Esophagus muscularis mucosa (tissue), 4 donors: ENCODE data around the gene COL6A1.

Source experiments
- EP300 ChIP-seq: sonication (generic); formaldehyde crosslinking; IDR thresholded peaks from one replicate; pipeline ENCODE4 v1.6.1; 2017; ENCODE audit warnings: antibody characterized with exemption
- POLR2A ChIP-seq: fragments of 450-650 bp; IDR thresholded peaks from one replicate; pipeline ENCODE4 v1.6.1; 2017; ENCODE audit warnings: antibody characterized with exemption, moderate library complexity, mild to moderate bottlenecking, low read depth
- POLR2AphosphoS5 ChIP-seq, 2 donors: sonication (generic); formaldehyde crosslinking; IDR thresholded peaks; one replicate each; pipeline ENCODE4 v1.6.1; 2017; ENCODE audit warnings: antibody characterized with exemption in 2 of 2
- TF ChIP-seq, protein P1 (sequence below), 3 experiments: fragments of 200-600 bp in 2 of 3; fragments of 450-650 bp in 1 of 3; sonication (generic) in 2 of 3; IDR thresholded peaks; one replicate each; pipeline ENCODE4 v1.5.1; 2017 to 2019; ENCODE audit warnings: antibody characterized with exemption in 3 of 3, mild to moderate bottlenecking in 2 of 3, moderate library complexity in 1 of 3

DNA sequence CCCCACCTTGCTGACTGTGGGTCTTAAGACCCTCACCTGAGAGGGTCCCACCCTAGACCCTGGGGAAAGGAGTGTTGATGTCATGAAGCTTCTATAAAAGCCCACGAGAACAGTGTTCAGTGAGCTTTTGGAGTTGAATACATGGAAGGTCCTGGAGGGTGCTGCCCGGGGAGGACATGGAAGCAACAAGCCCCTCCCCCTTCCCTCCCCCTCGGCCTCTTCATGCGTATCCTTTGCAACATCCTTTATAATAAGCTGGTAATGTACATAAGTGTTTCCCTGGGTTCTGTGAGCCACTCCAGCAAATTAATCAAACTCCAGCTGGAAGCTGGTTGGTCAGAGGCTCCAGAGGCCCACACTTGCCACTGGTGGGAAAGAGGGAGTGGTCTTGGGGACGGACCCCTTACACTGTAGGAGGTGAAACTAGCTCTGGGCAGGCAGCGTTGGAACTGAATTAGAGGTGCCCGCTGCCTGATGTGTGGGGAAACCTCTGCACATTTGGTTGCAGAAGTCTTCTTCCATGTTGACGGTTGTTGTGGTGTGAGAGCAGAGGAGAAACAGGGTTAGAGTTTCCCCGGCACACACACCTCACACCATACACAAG, 14.7 kb upstream of the COL6A1 start:
- TF ChIP-seq, protein P1, sequence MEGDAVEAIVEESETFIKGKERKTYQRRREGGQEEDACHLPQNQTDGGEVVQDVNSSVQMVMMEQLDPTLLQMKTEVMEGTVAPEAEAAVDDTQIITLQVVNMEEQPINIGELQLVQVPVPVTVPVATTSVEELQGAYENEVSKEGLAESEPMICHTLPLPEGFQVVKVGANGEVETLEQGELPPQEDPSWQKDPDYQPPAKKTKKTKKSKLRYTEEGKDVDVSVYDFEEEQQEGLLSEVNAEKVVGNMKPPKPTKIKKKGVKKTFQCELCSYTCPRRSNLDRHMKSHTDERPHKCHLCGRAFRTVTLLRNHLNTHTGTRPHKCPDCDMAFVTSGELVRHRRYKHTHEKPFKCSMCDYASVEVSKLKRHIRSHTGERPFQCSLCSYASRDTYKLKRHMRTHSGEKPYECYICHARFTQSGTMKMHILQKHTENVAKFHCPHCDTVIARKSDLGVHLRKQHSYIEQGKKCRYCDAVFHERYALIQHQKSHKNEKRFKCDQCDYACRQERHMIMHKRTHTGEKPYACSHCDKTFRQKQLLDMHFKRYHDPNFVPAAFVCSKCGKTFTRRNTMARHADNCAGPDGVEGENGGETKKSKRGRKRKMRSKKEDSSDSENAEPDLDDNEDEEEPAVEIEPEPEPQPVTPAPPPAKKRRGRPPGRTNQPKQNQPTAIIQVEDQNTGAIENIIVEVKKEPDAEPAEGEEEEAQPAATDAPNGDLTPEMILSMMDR (IDR thresholded peaks at IDR 0.05), result no peak
- TF ChIP-seq POLR2A, result no peak
- no peak for TF ChIP-seq POLR2AphosphoS5 (IDR thresholded peaks at IDR 0.05)
- TF ChIP-seq EP300, result no peak
